ENCODE results near the gene PHOSPHO2. TPM values are rescaled to one million over a fixed set of nuclear protein-coding genes. Genes with fewer than 3 reads are reported as not detected.

PHOSPHO2 gene, protein sequence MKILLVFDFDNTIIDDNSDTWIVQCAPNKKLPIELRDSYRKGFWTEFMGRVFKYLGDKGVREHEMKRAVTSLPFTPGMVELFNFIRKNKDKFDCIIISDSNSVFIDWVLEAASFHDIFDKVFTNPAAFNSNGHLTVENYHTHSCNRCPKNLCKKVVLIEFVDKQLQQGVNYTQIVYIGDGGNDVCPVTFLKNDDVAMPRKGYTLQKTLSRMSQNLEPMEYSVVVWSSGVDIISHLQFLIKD
- total RNA-seq (2022) (9.9 and 12.7 TPM in 2 replicates), Bru-seq, nascent RNA (percentile 89 among the genes with signal in this experiment), BruChase-seq, experiment 1, labeled RNA remaining after a 6-hour chase (percentile 83 among the genes with signal in this experiment), BruChase-seq, experiment 2, labeled RNA remaining after a 2-hour chase (percentile 92 among the genes with signal in this experiment)
- long read RNA-seq, transcript PHOSPHO2-201 (4 exons, 1,125 nt), result major isoform, 10 of 15 reads
- long read RNA-seq, partial matches to known transcripts, result 1 of 15 reads
- long read RNA-seq, other reads (novel, unspliced or antisense), result 2 of 15 reads

DNA sequence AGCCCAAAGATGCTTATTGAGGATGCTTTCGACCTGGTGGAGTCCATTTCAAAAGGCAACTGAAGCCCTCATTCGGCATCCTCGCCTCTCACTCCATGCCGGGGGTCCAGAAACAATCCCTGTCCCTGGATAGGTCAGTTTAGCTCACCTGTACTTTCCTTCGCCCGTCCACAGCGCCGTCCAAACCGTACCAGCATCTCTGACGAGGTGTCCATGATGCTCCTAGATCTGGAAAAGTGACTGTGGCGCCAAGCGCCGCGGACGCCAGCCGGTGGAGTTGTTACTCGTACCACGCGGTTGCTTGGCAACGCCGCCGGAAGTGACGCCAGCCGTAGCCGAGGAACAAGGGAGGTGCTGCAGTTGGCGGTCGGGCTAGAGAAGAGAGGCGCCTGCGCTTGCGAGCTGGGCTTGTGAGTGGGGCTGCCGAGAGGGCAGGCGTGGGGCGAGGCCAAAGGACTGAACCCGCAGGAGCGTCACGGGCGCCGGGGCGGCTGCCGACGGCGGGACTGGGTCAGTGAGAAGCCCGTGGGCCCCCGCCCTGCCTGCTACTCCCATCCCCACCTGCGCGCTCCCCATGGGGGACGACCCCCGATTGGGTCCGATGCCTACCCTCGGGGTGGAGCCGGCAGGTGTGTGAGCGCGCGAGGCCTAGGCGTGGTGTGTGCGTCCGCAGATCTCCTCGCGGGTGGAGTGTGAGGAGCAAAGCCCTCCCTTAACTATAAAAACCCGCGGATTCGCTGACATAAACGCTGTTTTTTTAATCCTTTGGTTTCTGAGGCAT lies at the start of gene PHOSPHO2, which contains the start of gene CFAP210:
Gene PHOSPHO2 (plus strand): TSS at position 357 of the 781 bp plus-strand sequence. CDS start 6,503 bp downstream, outside the sequence.
Gene CFAP210 (minus strand): TSS at position 293 of the 781 bp plus-strand sequence. CDS start 78 bp downstream, at position 215.
- BruUV-seq (replicated peaks), result TSS peak; percentile 61
- TF ChIP-seq, protein P1, sequence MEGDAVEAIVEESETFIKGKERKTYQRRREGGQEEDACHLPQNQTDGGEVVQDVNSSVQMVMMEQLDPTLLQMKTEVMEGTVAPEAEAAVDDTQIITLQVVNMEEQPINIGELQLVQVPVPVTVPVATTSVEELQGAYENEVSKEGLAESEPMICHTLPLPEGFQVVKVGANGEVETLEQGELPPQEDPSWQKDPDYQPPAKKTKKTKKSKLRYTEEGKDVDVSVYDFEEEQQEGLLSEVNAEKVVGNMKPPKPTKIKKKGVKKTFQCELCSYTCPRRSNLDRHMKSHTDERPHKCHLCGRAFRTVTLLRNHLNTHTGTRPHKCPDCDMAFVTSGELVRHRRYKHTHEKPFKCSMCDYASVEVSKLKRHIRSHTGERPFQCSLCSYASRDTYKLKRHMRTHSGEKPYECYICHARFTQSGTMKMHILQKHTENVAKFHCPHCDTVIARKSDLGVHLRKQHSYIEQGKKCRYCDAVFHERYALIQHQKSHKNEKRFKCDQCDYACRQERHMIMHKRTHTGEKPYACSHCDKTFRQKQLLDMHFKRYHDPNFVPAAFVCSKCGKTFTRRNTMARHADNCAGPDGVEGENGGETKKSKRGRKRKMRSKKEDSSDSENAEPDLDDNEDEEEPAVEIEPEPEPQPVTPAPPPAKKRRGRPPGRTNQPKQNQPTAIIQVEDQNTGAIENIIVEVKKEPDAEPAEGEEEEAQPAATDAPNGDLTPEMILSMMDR (IDR thresholded peaks at IDR 0.05; ENCODE audit: unreplicated experiment), result no peak
- Mint-ChIP-seq H3K36me3 (ENCODE audit: insufficient read depth, unreplicated experiment) (peaks cover 35% of the 10 kb centered on the region), H3K27ac (ENCODE audit: unreplicated experiment) (peak within 1 kb of the TSS; percentile 97), H3K4me1 (ENCODE audit: low read depth, unreplicated experiment) (peaks cover 9% of the 10 kb centered on the region), H3K27me3 (ENCODE audit: unreplicated experiment) (no peaks in the 10 kb centered on the region), H3K4me3 (ENCODE audit: low read depth, unreplicated experiment) (peak within 1 kb of the TSS; percentile 86), H3K9me3 (ENCODE audit: low read depth, unreplicated experiment) (peaks cover 4% of the 10 kb centered on the region)
- peak; percentile 97 for DNase-seq
- CTCF ChIA-PET, result interaction anchor here (0.6 to 1.1 kb wide), 3 partner anchors 11 to 242 kb away, joined by 3 to 6 read pairs (median 4); no protein-coding TSS in a partner anchor
- intact Hi-C loops (cut with micrococcal nuclease; ENCODE audit: unreplicated experiment), result no loop called here

DNA sequence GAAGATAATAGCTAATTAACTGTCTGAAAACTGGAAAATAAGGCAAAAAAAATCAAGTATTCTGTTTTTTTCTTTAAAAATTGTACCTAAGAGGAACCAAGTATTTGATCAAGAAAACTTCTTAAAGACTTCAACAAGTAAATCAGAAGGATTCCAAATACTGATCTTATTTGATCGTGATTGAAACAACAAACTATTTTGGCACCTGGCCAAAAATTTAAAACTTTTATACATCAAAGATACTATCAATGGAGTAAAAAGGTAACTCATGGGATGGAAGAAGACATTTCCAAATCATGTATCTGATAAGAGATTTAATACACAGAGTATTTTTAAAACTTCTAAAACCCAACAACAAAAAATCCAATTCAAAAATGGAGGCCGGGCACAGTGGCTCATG lies 46.8 kb upstream of the PHOSPHO2 start:
- no peak for DNase-seq
- H3K27me3 Mint-ChIP-seq (ENCODE audit: unreplicated experiment), result no peaks in the 10 kb centered on the region
- CTCF ChIA-PET, result no interaction called here
- no peaks in the 10 kb centered on the region for H3K4me1 Mint-ChIP-seq (ENCODE audit: low read depth, unreplicated experiment)
- H3K36me3 Mint-ChIP-seq (ENCODE audit: insufficient read depth, unreplicated experiment), result no peaks in the 10 kb centered on the region
- H3K4me3 Mint-ChIP-seq (ENCODE audit: low read depth, unreplicated experiment), result no peak overlapping the region
- no TSS peak for BruUV-seq (replicated peaks)
- intact Hi-C loops (cut with micrococcal nuclease; ENCODE audit: unreplicated experiment), result no loop called here
- TF ChIP-seq, protein P1 (IDR thresholded peaks at IDR 0.05; ENCODE audit: unreplicated experiment), result no peak
- H3K27ac Mint-ChIP-seq (ENCODE audit: unreplicated experiment), result no peak overlapping the region
- no peaks in the 10 kb centered on the region for H3K9me3 Mint-ChIP-seq (ENCODE audit: low read depth, unreplicated experiment)

DNA sequence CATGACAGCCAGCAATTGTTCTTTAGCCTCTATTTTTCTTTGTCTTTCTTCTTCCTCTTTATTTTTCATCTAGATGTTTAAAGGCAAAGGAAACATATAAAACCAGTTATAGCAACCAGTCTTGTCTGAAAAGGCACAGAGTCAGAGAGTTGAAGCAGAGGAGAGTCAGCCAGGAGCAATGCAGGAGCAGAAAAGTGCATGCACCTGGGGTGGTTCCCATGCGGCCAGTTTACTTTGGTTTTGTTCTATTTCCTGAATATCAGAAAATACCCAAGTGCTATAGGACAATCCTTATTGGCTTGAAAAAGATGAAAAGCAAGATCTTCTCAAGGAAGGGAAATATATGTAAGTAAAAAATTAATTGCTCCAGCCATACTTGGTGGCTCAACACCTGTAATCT lies 45.0 kb upstream of the PHOSPHO2 start:
- CTCF ChIA-PET, result no interaction called here
- Mint-ChIP-seq H3K27ac (ENCODE audit: unreplicated experiment) (no peak overlapping the region), H3K4me3 (ENCODE audit: low read depth, unreplicated experiment) (no peak overlapping the region), H3K9me3 (ENCODE audit: low read depth, unreplicated experiment) (no peaks in the 10 kb centered on the region), H3K36me3 (ENCODE audit: insufficient read depth, unreplicated experiment) (no peaks in the 10 kb centered on the region), H3K4me1 (ENCODE audit: low read depth, unreplicated experiment) (no peaks in the 10 kb centered on the region), H3K27me3 (ENCODE audit: unreplicated experiment) (no peaks in the 10 kb centered on the region)
- no TSS peak for BruUV-seq (replicated peaks)
- TF ChIP-seq, protein P1 (IDR thresholded peaks at IDR 0.05; ENCODE audit: unreplicated experiment), result no peak
- intact Hi-C loops (cut with micrococcal nuclease; ENCODE audit: unreplicated experiment), result no loop called here
- DNase-seq, result no peak

DNA sequence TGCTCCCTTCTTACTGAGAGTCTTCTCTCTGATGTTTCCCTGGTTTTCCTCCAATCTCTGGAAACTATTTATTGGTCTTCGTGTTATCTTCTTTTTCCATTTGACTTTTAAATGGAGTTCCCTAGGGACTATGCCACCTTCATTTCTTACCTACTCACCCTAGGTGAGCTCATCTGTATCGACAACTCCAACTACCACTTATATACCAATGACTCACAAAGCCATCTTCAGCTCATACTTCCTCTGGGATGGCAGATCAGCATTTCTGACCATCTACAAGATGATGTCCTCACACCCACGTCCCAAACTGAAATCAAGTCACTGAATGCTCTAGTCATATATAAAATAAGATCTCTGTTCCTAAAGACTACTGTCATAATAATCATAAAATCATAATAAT lies 40.6 kb upstream of the PHOSPHO2 start:
- Mint-ChIP-seq H3K27ac (ENCODE audit: unreplicated experiment) (no peak overlapping the region), H3K27me3 (ENCODE audit: unreplicated experiment) (peaks cover 13% of the 10 kb centered on the region), H3K4me3 (ENCODE audit: low read depth, unreplicated experiment) (no peak overlapping the region), H3K9me3 (ENCODE audit: low read depth, unreplicated experiment) (no peaks in the 10 kb centered on the region), H3K36me3 (ENCODE audit: insufficient read depth, unreplicated experiment) (no peaks in the 10 kb centered on the region), H3K4me1 (ENCODE audit: low read depth, unreplicated experiment) (no peaks in the 10 kb centered on the region)
- no peak for DNase-seq
- TF ChIP-seq, protein P1 (IDR thresholded peaks at IDR 0.05; ENCODE audit: unreplicated experiment), result no peak
- intact Hi-C loops (cut with micrococcal nuclease; ENCODE audit: unreplicated experiment), result no loop called here
- CTCF ChIA-PET, result no interaction called here
- no TSS peak for BruUV-seq (replicated peaks)

All from Calu3 (cell line).